Prostate gland (tissue), 2 donors: ENCODE measurements around the gene PNPLA7. TPM values are rescaled to one million over a fixed set of nuclear protein-coding genes. Genes with fewer than 3 reads are reported as not detected.
"Not testable (repeated sequence)": the region's sequence is repeated elsewhere in the genome, so short reads cannot be mapped to it uniquely, and the experiment has no call there.

ENCODE experiments used
- DNase-seq: peaks from one replicate; pipeline ENCODE4 v3.0.0-alpha.2; 2019; ENCODE audit warnings: low spot score
- H3K27ac ChIP-seq, 2 donors: fragments of 200-600 bp; sonication (generic); 2 replicates each; pipeline ENCODE4 v1.5.1; 2017 to 2019
- H3K27me3 ChIP-seq: fragments of 200-600 bp; sonication (generic); replicated peaks from 2 replicates; pipeline ENCODE4 v1.5.1; 2019; ENCODE audit not compliant: insufficient read depth
- H3K36me3 ChIP-seq, 2 donors: fragments of 200-600 bp; sonication (generic); 1 replicate in 1 of 2; 2 replicates in 1 of 2; pipeline versions ENCODE4 v1.5.1 to v1.8.1; 2017 to 2019
- H3K4me1 ChIP-seq: fragments of 200-600 bp; sonication (generic); replicated peaks from 2 replicates; pipeline ENCODE4 v1.5.1; 2019
- H3K4me3 ChIP-seq, 2 donors: fragments of 200-600 bp; sonication (generic); 2 replicates each; pipeline ENCODE4 v1.5.1; 2017 to 2019
- H3K9me3 ChIP-seq: fragments of 200-600 bp; sonication (generic); 2 replicates; pipeline ENCODE4 v1.5.1; 2017
- CTCF ChIP-seq, 4 experiments: fragments of 200-600 bp in 2 of 4; fragments of 450-650 bp in 2 of 4; sonication (generic) in 2 of 4; IDR thresholded peaks; 1 replicate in 3 of 4; 2 replicates in 1 of 4; pipeline ENCODE4 v1.5.1; 2016 to 2019; ENCODE audit warnings: antibody characterized with exemption in 4 of 4, mild to moderate bottlenecking in 2 of 4, moderate library complexity in 2 of 4
- POLR2A ChIP-seq: fragments of 450-650 bp; IDR thresholded peaks from one replicate; pipeline ENCODE4 v1.6.1; 2016; ENCODE audit warnings: antibody characterized with exemption, mild to moderate bottlenecking
- POLR2AphosphoS5 ChIP-seq: sonication (generic); formaldehyde crosslinking; IDR thresholded peaks from one replicate; pipeline ENCODE4 v1.6.1; 2017; ENCODE audit warnings: antibody characterized with exemption
- WGBS: methylation state at CpG from one replicate; pipeline ENCODE4 v1.1.5; 2018; 5-methylcytosine and 5-hydroxymethylcytosine counted together
- intact Hi-C: fragments of 100-400 bp; cut with DNase I; formaldehyde crosslinking; loops from one replicate; pipeline ENCODE4 v1.14.2; 2022
- total RNA-seq, 2 donors: library from RNA; depleted of rRNA; stranded (reverse); fragments of >200 nt; gene quantifications; one replicate each; pipeline ENCODE4 v1.1.0, GENCODE V29; 2016

PNPLA7 gene
- total RNA-seq, 2 donors from 2014 or later: 34.2 to 64.3 TPM

GRCh38 chr9:137475666-137476065 lies 74.5 kb downstream of the PNPLA7 start:
- Histone ChIP-seq H3K27me3 (no peaks in the 10 kb centered on the region), H3K27ac (no peak overlapping the region), H3K4me1 (no peaks in the 10 kb centered on the region), H3K36me3 (no peaks in the 10 kb centered on the region), H3K9me3 (no peaks in the 10 kb centered on the region), H3K4me3 (no peak overlapping the region)
- DNase-seq: no peak
- TF ChIP-seq POLR2A (no peak), CTCF (IDR thresholded peaks at IDR 0.05) (no peak), POLR2AphosphoS5 (no peak)
- 94% methylated on average over 3 of the region's 3 CpGs for WGBS
- intact Hi-C loops: no loop called here

- no peak overlapping the region for H3K4me3 ChIP-seq
- no peaks in the 10 kb centered on the region for H3K27me3 ChIP-seq
- no peaks in the 10 kb centered on the region for H3K9me3 ChIP-seq
- no peaks in the 10 kb centered on the region for H3K4me1 ChIP-seq
- intact Hi-C loops: no loop called here
- H3K27ac ChIP-seq: no peak overlapping the region
- no peak for DNase-seq
- TF ChIP-seq POLR2A (no peak), CTCF (IDR thresholded peaks at IDR 0.05) (no peak), POLR2AphosphoS5 (no peak)
- H3K36me3 ChIP-seq: no peaks in the 10 kb centered on the region
- WGBS: 93% methylated on average over 18 of the region's 18 CpGs
These were observed 75.9 kb downstream of the PNPLA7 start for GRCh38 chr9:137474271-137474670.

GRCh38 chr9:137470785-137471184 lies 79.4 kb downstream of the PNPLA7 start:
- Histone ChIP-seq H3K4me3 (no peak overlapping the region), H3K27me3 (no peaks in the 10 kb centered on the region), H3K4me1 (no peaks in the 10 kb centered on the region), H3K27ac (no peak overlapping the region), H3K9me3 (no peaks in the 10 kb centered on the region), H3K36me3 (no peaks in the 10 kb centered on the region)
- no peak for DNase-seq
- intact Hi-C loops: no loop called here
- no peak for TF ChIP-seq CTCF (IDR thresholded peaks at IDR 0.05)
- no peak for TF ChIP-seq POLR2A
- TF ChIP-seq POLR2AphosphoS5: no peak
- 78% methylated on average over 7 of the region's 7 CpGs for WGBS

GRCh38 chr9:137467896-137468295 lies 82.3 kb downstream of the PNPLA7 start:
- WGBS: 97% methylated on average over 7 of the region's 7 CpGs
- no peaks in the 10 kb centered on the region for H3K36me3 ChIP-seq
- TF ChIP-seq POLR2A: no peak
- TF ChIP-seq POLR2AphosphoS5: no peak
- TF ChIP-seq CTCF (IDR thresholded peaks at IDR 0.05): no peak
- no peak for DNase-seq
- intact Hi-C loops: no loop called here
- H3K27ac ChIP-seq: no peak overlapping the region
- no peaks in the 10 kb centered on the region for H3K9me3 ChIP-seq
- no peaks in the 10 kb centered on the region for H3K27me3 ChIP-seq
- H3K4me3 ChIP-seq: no peak overlapping the region
- no peaks in the 10 kb centered on the region for H3K4me1 ChIP-seq

- TF ChIP-seq POLR2AphosphoS5 (no peak), CTCF (IDR thresholded peaks at IDR 0.05) (no peak), POLR2A (no peak)
- intact Hi-C loops: no loop called here
- H3K4me3 ChIP-seq: no peak overlapping the region
- no peak for DNase-seq
- no peaks in the 10 kb centered on the region for H3K36me3 ChIP-seq
- no peak overlapping the region for H3K27ac ChIP-seq
- H3K9me3 ChIP-seq: no peaks in the 10 kb centered on the region
- no peaks in the 10 kb centered on the region for H3K27me3 ChIP-seq
- no peaks in the 10 kb centered on the region for H3K4me1 ChIP-seq
- WGBS: 92% methylated on average over 16 of the region's 16 CpGs
These were observed 83.0 kb downstream of the PNPLA7 start for GRCh38 chr9:137467161-137467581.

GRCh38 chr9:137466389-137467085 lies 83.7 kb downstream of the PNPLA7 start:
- H3K27me3 ChIP-seq, H3K4me3 ChIP-seq, intact Hi-C loops, H3K9me3 ChIP-seq, DNase-seq, H3K27ac ChIP-seq, H3K4me1 ChIP-seq, H3K36me3 ChIP-seq: not testable (repeated sequence)
- 91% methylated on average over 35 of the region's 35 CpGs for WGBS
